ENCODE results near the gene RAD51B.
"Not testable (repeated sequence)": the region's sequence is repeated elsewhere in the genome, so short reads cannot be mapped to it uniquely, and the experiment has no call there.

RAD51B gene

GRCh38 chr14:68424443-68425172 is 605.0 kb downstream of the RAD51B start:
- no peak for DNase-seq

- no peak for DNase-seq
Measured at GRCh38 chr14:68426661-68427549, 607.3 kb downstream of the RAD51B start.

GRCh38 chr14:68427550-68427890 is 607.9 kb downstream of the RAD51B start:
- DNase-seq: no peak

- not testable (repeated sequence) for DNase-seq
Measured at GRCh38 chr14:68428900-68429299, 609.3 kb downstream of the RAD51B start.

- not testable (repeated sequence) for DNase-seq
Measured at GRCh38 chr14:68434173-68434572, 614.6 kb downstream of the RAD51B start.

GRCh38 chr14:68435631-68436030 is 616.1 kb downstream of the RAD51B start:
- not testable (repeated sequence) for DNase-seq

- DNase-seq: no peak
Measured at GRCh38 chr14:68439676-68440075, 620.1 kb downstream of the RAD51B start.

- DNase-seq: no peak
Measured at GRCh38 chr14:68440820-68441219, 621.2 kb downstream of the RAD51B start.

- no peak for DNase-seq
Measured at GRCh38 chr14:68441542-68441941, 622.0 kb downstream of the RAD51B start.

- DNase-seq: no peak
Measured at GRCh38 chr14:68442828-68443629, 623.5 kb downstream of the RAD51B start.

GRCh38 chr14:68444449-68445168 is 625.0 kb downstream of the RAD51B start:
- no peak for DNase-seq

GRCh38 chr14:68446243-68447040 is 626.9 kb downstream of the RAD51B start:
- no peak for DNase-seq

GRCh38 chr14:68447581-68448251 is 628.1 kb downstream of the RAD51B start:
- DNase-seq: no peak

GRCh38 chr14:68448252-68448902 is 628.8 kb downstream of the RAD51B start:
- DNase-seq: no peak

GRCh38 chr14:68449561-68450181 is 630.1 kb downstream of the RAD51B start:
- DNase-seq: no peak

GRCh38 chr14:68450391-68451120 is 631.0 kb downstream of the RAD51B start:
- DNase-seq: no peak

GRCh38 chr14:68451696-68452373 is 632.3 kb downstream of the RAD51B start:
- DNase-seq: no peak

- DNase-seq: no peak
Measured at GRCh38 chr14:68458253-68458652, 638.7 kb downstream of the RAD51B start.

Measured in OCI-M1 (cell line).